HL-60 (cell line): Measurements from ENCODE around the gene ASCC1.
"Not testable (repeated sequence)": the region's sequence is repeated elsewhere in the genome, so short reads cannot be mapped to it uniquely, and the experiment has no call there.

Experiments
- DNase-seq, 2 experiments: peaks; one replicate each; pipeline ENCODE4 v3.0.0-alpha.2; 2010 to 2020; ENCODE audit warnings: low read depth in 1 of 2, low spot score in 1 of 2
- H3K27ac ChIP-seq: fragments of 250-450 bp; sonication (Bioruptor Pico); replicated peaks from 2 replicates; pipeline ENCODE4 v1.5.1; 2020; ENCODE audit warnings: mild to moderate bottlenecking, moderate library complexity
- H3K27me3 ChIP-seq: fragments of 250-450 bp; sonication (Bioruptor Pico); 2 replicates; pipeline ENCODE4 v1.5.1; 2021; ENCODE audit warnings: mild to moderate bottlenecking, moderate library complexity; ENCODE audit not compliant: insufficient read depth, poor library complexity, severe bottlenecking
- H3K4me3 ChIP-seq: replicated peaks from 2 replicates; pipeline ENCODE4 v1.5.1; 2011; ENCODE audit warnings: mild to moderate bottlenecking, control low read depth, low read length; ENCODE audit not compliant: insufficient read depth
- CTCF ChIP-seq: IDR thresholded peaks from one replicate; pipeline ENCODE4 v1.5.1; 2011; ENCODE audit warnings: low read length, control low read depth, inconsistent platforms; ENCODE audit not compliant: insufficient read depth
- GABPA ChIP-seq: IDR thresholded peaks from 2 replicates; pipeline ENCODE4 v1.6.1; 2012; ENCODE audit warnings: low read depth
- POLR2AphosphoS5 ChIP-seq: IDR thresholded peaks from 2 replicates; pipeline ENCODE4 v1.6.1; 2012; ENCODE audit warnings: low read depth
- REST ChIP-seq: IDR thresholded peaks from 2 replicates; pipeline ENCODE4 v1.6.1; 2012; ENCODE audit warnings: low read depth; ENCODE audit not compliant: insufficient replicate concordance
- SPI1 ChIP-seq: IDR thresholded peaks from 2 replicates; pipeline ENCODE4 v1.6.1; 2012; ENCODE audit warnings: low read depth, mild to moderate bottlenecking, borderline replicate concordance

ASCC1 gene

GRCh38 chr10:72227826-72228225, 11.8 kb upstream of the ASCC1 start:
- no peak for TF ChIP-seq POLR2AphosphoS5
- no peak for TF ChIP-seq CTCF
- TF ChIP-seq REST = no peak
- no peak for TF ChIP-seq GABPA
- TF ChIP-seq SPI1 = no peak
- Histone ChIP-seq H3K27ac (no peak overlapping the region), H3K4me3 (no peak overlapping the region), H3K27me3 (no peaks in the 10 kb centered on the region)
- no peak for DNase-seq

GRCh38 chr10:72226418-72227027, 10.4 kb upstream of the ASCC1 start:
- H3K4me3 ChIP-seq = no peak overlapping the region
- TF ChIP-seq SPI1 = no peak
- no peak for TF ChIP-seq POLR2AphosphoS5
- TF ChIP-seq GABPA = no peak
- TF ChIP-seq CTCF = no peak
- no peak for TF ChIP-seq REST
- no peak for DNase-seq
- no peaks in the 10 kb centered on the region for H3K27me3 ChIP-seq
- H3K27ac ChIP-seq = no peak overlapping the region

GRCh38 chr10:72224191-72224590, 8.1 kb upstream of the ASCC1 start:
- H3K27ac ChIP-seq, DNase-seq, H3K4me3 ChIP-seq, H3K27me3 ChIP-seq: not testable (repeated sequence)

- TF ChIP-seq SPI1 (no peak), GABPA (no peak), CTCF (no peak), POLR2AphosphoS5 (no peak), REST (no peak)
- no peak overlapping the region for H3K4me3 ChIP-seq
- no peaks in the 10 kb centered on the region for H3K27me3 ChIP-seq
- no peak for DNase-seq
- no peak overlapping the region for H3K27ac ChIP-seq
These were observed 7.6 kb upstream of the ASCC1 start for GRCh38 chr10:72223743-72224101.
